GM20431 (cell line): ENCODE data around the gene ZNF316.

Source experiments
- in situ Hi-C: fragments of 300-500 bp; cut with MseI, MboI; formaldehyde crosslinking; loops from one replicate; pipeline ENCODE4 v1.15.0; 2020; ENCODE audit warnings: low sequenced_read_pairs; ENCODE audit not compliant: unreplicated experiment

ZNF316 gene

DNA sequence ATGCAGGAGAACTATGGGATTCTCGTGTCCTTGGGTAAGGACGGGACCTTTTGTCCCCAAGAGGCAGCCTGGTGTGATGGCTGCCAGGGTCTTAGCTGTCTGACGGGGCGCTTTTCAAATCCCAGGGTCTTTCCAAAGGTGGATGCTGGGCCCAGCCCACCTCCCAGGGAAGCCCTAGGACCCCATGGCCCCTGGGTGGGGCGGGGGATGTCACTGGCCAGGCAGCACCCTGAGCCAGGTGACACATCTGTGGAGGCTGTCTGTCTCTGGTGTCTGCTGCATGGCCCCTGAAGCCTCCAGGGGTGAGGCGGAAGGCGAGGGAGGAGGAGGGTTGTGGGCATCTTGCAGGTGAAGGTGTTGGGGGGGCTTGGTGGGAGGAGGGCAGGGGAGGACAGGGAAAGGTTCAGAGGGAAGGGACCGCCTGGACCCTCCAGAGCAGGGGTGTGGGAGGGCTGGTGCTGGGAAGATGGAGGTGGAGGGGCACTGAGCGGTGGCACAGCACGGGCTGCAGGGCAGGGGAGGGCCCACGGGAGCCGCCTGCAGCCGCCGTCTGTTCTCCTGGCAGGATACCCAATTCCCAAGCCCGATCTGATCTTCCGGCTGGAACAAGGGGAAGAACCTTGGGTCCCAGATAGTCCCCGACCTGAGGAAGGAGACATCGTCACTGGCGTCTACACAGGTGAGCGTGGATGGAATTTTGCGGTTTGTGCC lies 7.0 kb downstream of the ZNF316 start:
- in situ Hi-C loops, result no loop called here

GRCh38 chr7:6644728-6645127 lies 7.6 kb downstream of the ZNF316 start:
- in situ Hi-C loops, result no loop called here

DNA sequence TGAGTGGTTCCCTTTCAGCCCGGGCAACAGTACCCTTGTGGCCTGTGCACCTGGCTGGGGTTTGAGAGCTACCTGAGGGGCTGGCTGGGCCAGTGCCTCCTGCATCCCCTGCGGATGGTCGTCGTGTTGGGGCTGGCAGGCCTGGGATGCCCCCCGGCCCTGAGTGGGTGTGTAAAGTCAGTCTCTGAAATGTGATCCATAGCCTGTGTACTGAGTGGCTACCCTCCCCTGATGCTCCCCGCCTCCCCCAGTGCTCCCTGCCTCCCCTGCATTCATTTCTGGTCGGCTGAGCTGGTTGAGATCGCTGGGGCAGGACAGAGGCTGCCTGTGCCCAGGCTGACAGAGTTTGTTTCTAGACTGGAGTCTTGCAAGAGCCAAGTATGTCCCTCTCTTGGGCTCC lies 9.3 kb downstream of the ZNF316 start:
- in situ Hi-C loops, result no loop called here

DNA sequence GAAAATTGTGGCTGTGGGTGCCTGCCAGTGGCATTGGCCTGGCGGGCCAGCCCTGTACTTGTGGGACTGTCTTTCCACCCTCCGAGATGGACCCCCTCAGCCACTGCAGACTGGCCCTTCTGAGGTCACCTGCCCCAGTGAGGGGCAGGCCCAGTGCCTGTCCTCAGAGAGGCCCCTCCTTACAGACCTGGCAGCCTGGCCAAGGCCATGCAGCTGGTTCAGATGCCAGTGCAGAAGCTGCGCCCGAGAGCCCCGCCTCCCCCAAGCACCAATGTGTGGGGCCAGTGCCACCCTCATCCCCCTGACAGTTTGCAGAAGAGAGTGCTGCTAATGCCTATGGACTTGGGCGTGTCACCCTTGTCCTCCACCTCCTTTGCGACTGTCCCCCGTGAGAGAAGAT lies 10.0 kb downstream of the ZNF316 start:
- in situ Hi-C loops, result no loop called here

- in situ Hi-C loops, result no loop called here
Measured at GRCh38 chr7:6647541-6647940, 10.4 kb downstream of the ZNF316 start.

- in situ Hi-C loops, result no loop called here
Measured at GRCh38 chr7:6648066-6648814, 11.1 kb downstream of the ZNF316 start.

- in situ Hi-C loops, result no loop called here
Measured at GRCh38 chr7:6648815-6649104, 11.6 kb downstream of the ZNF316 start.

GRCh38 chr7:6649241-6649961 lies 12.3 kb downstream of the ZNF316 start:
- in situ Hi-C loops, result no loop called here

DNA sequence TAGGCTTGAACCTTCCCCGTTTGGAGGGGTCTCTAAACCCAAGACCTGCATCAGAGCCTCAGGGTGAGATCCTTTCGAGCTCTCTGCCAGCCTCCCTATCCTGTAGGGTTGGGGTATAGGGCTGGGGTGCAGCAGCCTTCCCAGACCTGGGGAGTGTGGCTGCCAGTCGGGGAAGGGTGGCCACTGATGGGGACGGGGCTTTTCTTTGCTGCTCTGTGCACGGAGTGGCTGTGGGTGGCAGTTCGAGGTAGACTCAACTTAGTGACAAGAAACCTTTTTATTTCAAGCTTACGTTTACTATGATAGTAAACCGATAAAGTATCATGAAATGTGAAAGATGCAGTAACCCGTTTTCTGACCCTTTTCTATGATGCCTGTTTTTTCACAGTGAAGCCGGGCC lies 13.0 kb downstream of the ZNF316 start:
- in situ Hi-C loops, result no loop called here

DNA sequence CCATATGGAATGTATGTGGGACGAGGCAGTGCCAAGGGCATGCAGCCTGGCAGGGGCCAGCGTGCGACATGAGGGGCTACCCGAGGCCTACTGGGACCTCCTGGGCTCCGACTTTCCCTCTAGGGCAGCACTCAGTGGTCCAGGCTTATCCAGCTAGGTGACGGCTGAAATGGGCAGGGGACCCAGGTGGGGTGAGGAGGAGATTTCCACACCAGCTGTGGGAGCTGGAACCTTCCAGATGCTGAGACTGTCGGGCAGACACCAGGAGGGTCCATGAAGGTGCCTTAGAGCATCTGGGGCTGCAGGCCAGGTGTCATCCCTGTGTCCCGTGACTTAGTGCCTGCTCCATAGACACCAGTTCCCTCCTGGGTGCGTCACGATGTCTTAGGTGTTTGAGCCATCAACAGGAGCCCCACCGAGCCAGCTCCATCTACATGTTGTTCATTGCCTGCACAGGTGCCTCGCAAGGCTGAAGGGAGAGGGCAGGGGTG lies 13.4 kb downstream of the ZNF316 start:
- in situ Hi-C loops, result no loop called here

DNA sequence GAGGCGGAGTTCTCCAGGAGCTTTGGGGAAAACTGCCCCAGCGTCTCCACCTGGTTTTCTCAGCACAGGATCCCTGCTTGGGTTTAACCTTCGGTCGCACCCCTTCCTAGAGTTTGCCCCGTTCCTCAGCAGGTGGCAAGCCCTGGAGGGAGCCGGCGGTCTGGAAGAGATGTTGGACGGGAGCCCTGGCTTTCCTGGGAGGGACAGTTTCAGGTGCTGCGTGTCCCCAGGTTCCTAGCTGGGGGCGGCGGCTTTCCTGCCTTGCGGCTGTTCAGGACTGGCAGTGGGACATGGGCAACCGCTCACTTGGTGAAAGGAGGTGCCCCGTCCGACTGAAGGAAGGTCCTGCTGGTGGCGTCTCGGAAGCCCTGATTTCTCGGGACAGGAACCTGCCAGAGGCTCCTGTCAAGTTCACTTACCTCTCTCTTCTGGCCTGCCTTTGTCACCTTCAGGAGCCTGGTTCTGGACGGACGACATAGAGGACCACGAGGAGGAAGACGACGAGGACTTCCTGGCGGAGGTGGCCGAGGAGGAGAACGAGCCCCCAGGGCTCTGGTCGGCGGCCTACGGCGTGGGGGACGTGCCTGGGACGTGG lies 14.8 kb downstream of the ZNF316 start:
- in situ Hi-C loops, result no loop called here

GRCh38 chr7:6652446-6653011 lies 15.4 kb downstream of the ZNF316 start:
- in situ Hi-C loops, result no loop called here

- in situ Hi-C loops, result no loop called here
Measured at GRCh38 chr7:6653071-6654003, 16.2 kb downstream of the ZNF316 start.

- in situ Hi-C loops, result no loop called here
Measured at GRCh38 chr7:6654113-6654841, 17.2 kb downstream of the ZNF316 start.

DNA sequence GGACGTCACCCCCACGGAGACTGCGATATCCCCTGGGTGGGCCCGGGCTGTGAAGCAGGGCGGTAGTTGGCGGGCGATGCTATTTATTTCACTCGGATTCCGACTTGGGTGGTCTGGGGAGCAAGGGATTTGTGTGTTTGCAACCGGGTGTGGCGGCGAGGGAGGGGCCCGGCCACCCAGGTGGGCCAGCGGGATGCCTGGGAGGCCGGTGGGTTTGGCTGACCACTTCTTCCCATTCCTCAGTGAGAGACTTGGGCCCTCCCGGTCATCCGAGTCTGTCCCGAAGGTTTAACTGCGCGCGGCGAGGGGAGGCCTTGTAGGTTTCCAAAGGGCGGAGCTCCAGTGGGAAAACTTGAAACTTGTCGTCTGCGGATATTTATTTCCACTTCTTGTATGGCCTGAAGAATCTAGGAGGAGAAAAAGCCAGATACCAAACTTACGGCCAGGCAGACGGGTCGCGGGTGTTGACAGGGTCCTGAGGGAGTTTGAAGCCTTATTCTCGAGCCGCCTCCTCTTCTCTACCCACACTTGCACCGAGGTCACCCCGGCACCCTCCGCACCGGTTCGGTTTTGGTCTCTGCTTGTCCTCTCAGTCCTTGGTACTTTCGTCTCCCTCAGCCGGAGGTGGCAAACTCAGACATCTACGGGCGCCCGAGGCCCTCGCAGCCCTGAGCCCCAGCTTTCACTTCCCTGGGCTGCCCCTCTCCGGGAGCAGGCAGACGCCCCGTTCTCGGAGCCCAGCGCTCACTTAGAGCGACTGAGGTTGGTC lies 17.9 kb downstream of the ZNF316 start:
- in situ Hi-C loops, result no loop called here

GRCh38 chr7:6655636-6656385 lies 18.7 kb downstream of the ZNF316 start:
- in situ Hi-C loops, result no loop called here

DNA sequence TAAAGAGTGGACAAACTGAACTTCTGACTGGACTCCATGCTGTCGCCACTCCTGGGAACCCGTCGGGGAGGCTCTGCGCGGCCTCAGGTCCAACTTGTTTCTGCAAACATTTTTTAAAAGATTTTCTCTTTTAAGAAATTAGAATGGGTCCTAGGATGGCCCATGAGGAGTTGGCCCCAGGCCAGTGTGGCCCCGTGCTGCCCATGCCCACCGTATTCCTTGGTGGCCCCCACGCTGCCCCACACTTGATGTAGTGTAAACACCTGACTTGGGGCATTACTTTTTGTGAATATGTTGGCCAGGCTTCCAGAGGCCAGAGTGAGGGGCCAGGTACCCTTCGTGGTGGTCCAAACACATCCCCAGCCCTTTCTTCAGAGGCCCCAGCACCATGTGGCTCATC lies 19.3 kb downstream of the ZNF316 start:
- in situ Hi-C loops, result no loop called here
